Stimulated activated CD8-positive, alpha-beta memory T cell treated with anti-CD3 and anti-CD28 coated beads, Interleukin-12 subunit alpha, Interleukin-12 subunit beta, amount 100 ng/mL, for 1 hour (primary cell): ENCODE data around the gene TCERG1.

Source experiments
- DNase-seq: peaks from one replicate; pipeline ENCODE4 v3.0.0-alpha.2; 2020; ENCODE audit warnings: low read depth

The TCERG1 gene

DNA sequence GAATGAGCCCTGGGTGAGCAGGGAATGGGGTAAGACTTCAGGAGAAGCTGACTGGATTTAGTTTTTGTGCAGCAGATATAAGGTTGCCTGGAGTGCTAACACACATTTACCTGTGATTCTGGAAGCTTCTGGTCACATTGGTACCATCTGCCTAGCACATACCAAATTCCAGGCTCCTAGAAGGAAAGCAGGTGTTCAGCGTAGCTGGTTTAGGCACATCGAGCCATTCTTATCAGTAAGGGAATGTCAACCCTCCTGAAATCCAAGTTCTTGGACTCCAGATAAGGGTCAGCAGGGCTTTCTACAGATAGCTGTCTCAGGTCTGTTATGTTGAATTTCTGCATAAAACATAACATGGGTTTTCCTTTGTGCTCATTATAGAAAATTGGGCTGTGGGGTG is 10.3 kb downstream of the TCERG1 start:
- DNase-seq, result no peak

- DNase-seq, result no peak
These were observed 11.8 kb downstream of the TCERG1 start for GRCh38 chr5:146458894-146459293.

GRCh38 chr5:146461319-146461718 is 14.2 kb downstream of the TCERG1 start:
- DNase-seq, result no peak

DNA sequence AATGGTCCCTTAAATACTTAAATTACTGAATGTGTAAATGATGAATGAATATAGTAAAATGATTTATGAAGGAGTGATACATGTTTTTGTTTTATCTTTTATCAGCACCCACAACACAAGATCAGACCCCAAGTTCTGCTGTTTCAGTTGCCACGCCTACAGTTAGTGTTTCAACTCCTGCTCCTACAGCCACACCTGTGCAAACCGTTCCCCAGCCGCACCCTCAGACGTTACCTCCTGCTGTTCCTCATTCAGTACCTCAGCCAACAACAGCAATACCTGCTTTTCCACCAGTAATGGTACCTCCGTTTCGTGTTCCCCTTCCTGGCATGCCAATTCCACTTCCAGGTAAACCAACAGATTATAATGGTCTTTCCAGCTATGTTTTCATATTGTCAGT is 16.3 kb downstream of the TCERG1 start:
- no peak for DNase-seq

GRCh38 chr5:146466521-146467349 is 19.6 kb downstream of the TCERG1 start:
- no peak for DNase-seq

GRCh38 chr5:146467760-146468159 is 20.6 kb downstream of the TCERG1 start:
- DNase-seq, result no peak

DNA sequence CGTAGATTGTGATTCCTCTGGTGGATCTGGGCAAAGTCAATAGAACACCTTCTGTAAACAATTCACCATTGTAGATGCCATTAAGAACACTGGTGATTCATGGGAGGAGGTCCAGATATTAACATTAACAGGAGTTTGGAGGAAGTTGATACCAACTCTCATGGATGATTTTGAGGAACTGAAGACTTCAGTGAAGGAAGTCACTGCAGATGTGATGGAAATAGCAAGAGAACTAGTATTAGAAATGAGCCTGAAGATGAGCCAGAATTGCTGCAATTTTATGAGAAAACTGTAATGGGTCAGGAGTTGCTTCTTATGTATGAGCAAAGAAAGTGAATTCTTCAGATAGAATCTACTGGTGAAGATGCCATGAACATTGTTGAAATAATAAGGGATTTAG is 26.9 kb downstream of the TCERG1 start:
- no peak for DNase-seq

GRCh38 chr5:146475190-146475780 is 28.2 kb downstream of the TCERG1 start:
- no peak for DNase-seq

- no peak for DNase-seq
These were observed 28.8 kb downstream of the TCERG1 start for GRCh38 chr5:146475906-146476305.

- no peak for DNase-seq
These were observed 35.6 kb downstream of the TCERG1 start for GRCh38 chr5:146482775-146483174.

DNA sequence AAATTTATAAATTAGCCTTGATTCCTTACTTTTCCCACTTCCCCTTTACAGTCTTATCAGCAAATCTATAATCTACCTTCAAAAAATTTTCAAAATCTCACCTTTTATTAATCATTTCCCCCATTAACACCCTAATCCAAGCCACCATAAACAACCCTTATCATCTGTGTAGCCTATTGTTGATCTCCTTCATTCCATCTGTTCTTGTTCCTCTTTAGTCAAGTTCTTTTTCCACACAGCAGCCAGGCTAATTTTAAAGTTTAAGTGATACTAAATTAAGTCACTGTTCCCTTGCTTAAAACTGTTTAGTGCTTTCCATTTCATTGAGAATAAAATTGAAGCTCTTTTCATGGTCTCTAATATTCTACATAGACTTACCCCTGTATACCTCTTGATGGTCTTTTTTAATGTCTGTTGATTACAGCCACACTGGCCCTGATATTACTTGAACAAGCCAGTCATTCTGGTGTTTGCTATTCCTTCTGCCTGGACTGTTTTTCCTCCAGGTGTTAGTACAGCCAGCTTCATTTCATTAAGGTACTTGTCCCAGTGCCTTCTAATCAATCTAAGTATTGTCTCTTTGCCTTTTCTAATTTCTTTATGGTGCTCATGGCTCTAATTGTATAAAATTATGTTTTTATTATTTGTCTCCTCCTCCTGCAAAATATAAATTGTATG is 37.7 kb downstream of the TCERG1 start:
- no peak for DNase-seq

GRCh38 chr5:146490089-146490843 is 43.1 kb downstream of the TCERG1 start:
- DNase-seq, result no peak

GRCh38 chr5:146494656-146495055 is 47.5 kb downstream of the TCERG1 start:
- no peak for DNase-seq

DNA sequence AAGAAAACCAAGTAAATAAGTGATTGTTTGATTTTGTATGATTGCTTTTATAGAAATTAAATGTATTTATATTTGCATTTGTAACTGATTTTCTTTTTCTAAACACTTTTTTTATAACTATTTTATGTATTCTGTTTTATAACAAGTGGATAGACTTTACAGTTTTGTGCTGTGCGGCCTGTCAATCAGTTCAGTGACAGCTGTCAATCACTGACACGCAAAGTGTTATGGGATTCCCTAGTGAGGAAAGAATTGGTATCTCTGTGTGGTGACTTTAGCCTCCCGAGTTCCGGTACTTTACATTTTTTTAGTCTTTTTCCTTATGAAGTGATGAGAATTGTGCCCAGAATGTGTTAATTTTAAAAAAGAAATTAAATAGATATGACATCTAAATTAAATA is 52.5 kb downstream of the TCERG1 start:
- no peak for DNase-seq

- DNase-seq, result no peak
These were observed 60.3 kb downstream of the TCERG1 start for GRCh38 chr5:146507428-146507827.

DNA sequence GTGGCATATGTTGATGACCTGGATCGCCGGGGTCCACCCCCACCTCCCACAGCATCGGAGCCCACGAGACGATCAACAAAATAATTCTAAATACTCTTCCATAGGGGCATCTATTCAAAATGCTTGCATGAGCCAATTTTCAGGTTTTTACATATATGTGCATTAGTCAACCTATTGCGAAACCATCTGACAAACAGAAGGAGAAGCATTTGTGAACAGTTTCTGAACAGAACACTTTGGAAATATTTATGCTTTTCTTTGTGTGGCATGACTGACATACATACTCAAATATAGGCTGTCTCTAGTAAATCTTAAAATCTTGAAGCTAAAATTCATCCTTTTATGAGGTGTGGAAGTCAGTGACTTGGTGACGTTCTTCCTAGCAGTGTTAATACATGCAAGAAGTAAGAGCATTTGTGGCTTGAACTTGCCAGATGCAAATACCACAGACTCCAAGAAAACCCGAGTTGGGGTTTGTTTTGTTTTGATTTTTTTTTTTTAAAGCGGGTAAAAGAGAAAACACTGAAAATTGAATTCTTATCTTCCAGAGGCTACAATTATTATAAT is 63.5 kb downstream of the TCERG1 start:
- no peak for DNase-seq

- no peak for DNase-seq
These were observed 66.3 kb downstream of the TCERG1 start for GRCh38 chr5:146513462-146513861.

DNA sequence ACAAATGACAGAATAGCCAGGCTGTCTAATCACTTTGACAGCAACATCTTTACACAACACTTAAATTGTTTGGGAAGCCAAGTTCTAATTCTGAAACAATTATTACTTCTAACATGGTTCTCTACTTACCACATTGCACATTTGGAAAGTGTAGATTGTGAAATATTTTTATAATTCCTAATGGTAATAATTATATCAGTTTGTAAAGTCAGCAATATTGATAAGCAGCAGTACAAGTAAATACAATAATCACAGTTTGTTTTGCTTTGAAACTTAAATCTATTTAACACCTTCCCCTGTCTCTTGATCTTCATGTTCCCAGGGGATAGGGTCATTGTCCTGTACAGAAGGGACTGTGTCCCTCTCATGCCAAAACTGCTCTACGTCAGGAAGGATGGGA is 67.4 kb downstream of the TCERG1 start:
- no peak for DNase-seq

GRCh38 chr5:146515473-146516150 is 68.5 kb downstream of the TCERG1 start:
- no peak for DNase-seq

- DNase-seq, result no peak
These were observed 69.0 kb downstream of the TCERG1 start, which contains the start of gene GPR151 for GRCh38 chr5:146516151-146516475. GPR151 (minus strand) TSS chr5:146516190; CDS start chr5:146516113, 77 bp downstream.

GRCh38 chr5:146519554-146519953 is 72.4 kb downstream of the TCERG1 start:
- no peak for DNase-seq

GRCh38 chr5:146520731-146521130 is 73.6 kb downstream of the TCERG1 start:
- no peak for DNase-seq
